ENCODE results near the gene MATN1. TPM values are rescaled to one million over a fixed set of nuclear protein-coding genes. Genes with fewer than 3 reads are reported as not detected.

The MATN1 gene
- polyA plus RNA-seq, 1 donor (not counting 4 experiments of a cell fraction or from before 2014, with no cell fraction given) = 0.05 TPM

DNA sequence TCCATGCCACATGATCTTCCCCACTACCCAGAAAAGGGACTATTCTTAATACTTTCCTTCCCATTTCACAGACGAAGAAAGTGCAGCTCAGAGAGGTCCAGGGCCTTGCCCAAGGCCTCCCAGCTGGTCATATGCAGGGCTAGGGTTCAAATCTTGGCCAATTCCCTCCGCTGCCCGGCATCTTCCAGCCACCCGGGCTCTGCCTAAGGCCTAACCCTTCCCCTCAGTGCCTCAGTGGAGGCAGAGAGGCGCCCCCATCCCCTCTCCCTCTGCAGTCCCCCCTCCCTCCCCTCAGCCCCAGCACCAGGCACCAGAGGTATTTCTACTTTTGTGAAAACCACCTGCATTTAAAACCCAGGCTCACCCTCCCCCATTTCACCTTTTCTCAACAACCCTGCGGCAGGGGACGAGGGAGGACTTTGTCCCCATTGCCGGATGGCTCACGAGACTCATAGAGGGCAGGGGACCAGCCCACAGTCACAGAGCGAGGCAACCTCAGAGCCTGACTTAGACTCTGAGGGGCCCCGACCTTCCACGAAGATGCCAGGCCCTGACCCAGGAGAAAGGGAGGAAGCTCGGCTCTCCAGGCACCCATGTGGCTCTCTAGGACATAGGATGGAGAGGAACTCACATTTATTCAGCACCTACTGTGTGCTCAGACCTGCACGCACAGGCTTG, 21.9 kb upstream of the MATN1 start:
- no peak for DNase-seq (ENCODE audit: low read depth, low spot score)
- Histone ChIP-seq H3K9me3 (ENCODE audit: control insufficient read depth, low read depth, low read length) (no peaks in the 10 kb centered on the region), H3K9me1 (ENCODE audit: control insufficient read depth, extremely low read depth, insufficient read depth, low read length) (no peaks in the 10 kb centered on the region), H3K36me3 (ENCODE audit: control insufficient read depth in 2 of 2, extremely low read depth in 1 of 2, insufficient read depth in 2 of 2, low read length in 2 of 2) (no peaks in the 10 kb centered on the region), H2AFZ (ENCODE audit: control insufficient read depth, low read length) (no peak overlapping the region), H3K27ac (ENCODE audit: control insufficient read depth, insufficient read depth, low read length) (no peak overlapping the region), H3K4me1 (ENCODE audit: control insufficient read depth, extremely low read depth, insufficient read depth, low read length) (peaks cover 39% of the 10 kb centered on the region), H3K4me3 (ENCODE audit: control insufficient read depth in 2 of 3, extremely low read depth in 1 of 3, insufficient read depth in 2 of 3, low read depth in 1 of 3, low read length in 3 of 3) (no peak overlapping the region), H3K4me2 (ENCODE audit: control insufficient read depth, extremely low read depth, insufficient read depth, low read depth, low read length) (no peak overlapping the region), H4K20me1 (ENCODE audit: control insufficient read depth, extremely low read depth, insufficient read depth, low read length) (no peaks in the 10 kb centered on the region), H3K27me3 (ENCODE audit: control insufficient read depth, extremely low read depth, insufficient read depth, low read length) (no peaks in the 10 kb centered on the region), H3K9ac (ENCODE audit: control insufficient read depth, extremely low read depth, insufficient read depth, low read length) (no peak overlapping the region), H3K79me2 (ENCODE audit: control insufficient read depth, insufficient read depth, low read length) (no peaks in the 10 kb centered on the region)
- no peak for FAIRE-seq
- dilution Hi-C loops (cut with MboI; ENCODE audit: extremely low pct_ligation_motif_present, low sequenced_read_pairs) = no loop called here
- TF ChIP-seq EZH2 (IDR thresholded peaks at IDR 0.05; ENCODE audit: low read length) = no peak
- TF ChIP-seq, protein P1, sequence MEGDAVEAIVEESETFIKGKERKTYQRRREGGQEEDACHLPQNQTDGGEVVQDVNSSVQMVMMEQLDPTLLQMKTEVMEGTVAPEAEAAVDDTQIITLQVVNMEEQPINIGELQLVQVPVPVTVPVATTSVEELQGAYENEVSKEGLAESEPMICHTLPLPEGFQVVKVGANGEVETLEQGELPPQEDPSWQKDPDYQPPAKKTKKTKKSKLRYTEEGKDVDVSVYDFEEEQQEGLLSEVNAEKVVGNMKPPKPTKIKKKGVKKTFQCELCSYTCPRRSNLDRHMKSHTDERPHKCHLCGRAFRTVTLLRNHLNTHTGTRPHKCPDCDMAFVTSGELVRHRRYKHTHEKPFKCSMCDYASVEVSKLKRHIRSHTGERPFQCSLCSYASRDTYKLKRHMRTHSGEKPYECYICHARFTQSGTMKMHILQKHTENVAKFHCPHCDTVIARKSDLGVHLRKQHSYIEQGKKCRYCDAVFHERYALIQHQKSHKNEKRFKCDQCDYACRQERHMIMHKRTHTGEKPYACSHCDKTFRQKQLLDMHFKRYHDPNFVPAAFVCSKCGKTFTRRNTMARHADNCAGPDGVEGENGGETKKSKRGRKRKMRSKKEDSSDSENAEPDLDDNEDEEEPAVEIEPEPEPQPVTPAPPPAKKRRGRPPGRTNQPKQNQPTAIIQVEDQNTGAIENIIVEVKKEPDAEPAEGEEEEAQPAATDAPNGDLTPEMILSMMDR (optimal IDR thresholded peaks at IDR 0.05 in 1 of 3, IDR thresholded peaks at IDR 0.05 in 1 of 3, conservative IDR thresholded peaks at IDR 0.05 in 1 of 3; ENCODE audit: extremely low read depth in 1 of 3, insufficient read depth in 2 of 3, low read length in 3 of 3) = no peak

DNA sequence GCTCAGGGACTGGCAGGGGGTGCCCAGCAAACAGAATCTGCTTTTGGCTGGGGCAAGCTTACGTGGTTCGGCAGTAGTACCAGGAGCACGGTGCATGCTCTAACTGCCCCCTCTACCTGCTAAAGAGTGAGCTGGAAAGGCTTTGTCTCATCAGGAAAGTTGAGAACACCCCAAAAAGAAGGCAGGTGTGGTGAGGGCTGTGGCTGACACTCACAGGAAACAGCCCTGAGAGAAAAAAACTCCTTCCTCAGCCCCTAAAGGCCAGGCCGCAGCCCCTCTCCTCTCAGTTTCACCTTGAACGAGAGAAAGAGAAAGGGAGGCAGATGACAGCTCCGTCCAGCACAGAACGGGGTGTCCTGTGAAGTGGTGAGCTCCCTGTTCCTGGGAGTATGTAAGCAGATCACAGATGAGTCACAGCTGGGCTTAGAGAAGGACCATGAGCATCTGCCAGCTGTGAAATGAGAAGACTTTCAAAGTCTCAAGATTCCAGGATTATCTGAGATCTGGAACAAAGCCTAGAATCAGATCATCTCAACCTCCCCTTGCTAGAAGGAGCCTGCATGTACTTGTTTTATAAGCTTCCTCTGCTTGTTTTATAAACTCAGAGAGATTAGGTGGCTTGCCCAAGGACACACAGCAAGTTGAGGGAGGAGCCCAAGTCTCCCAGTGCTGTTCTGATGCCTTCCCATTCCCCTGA, 20.8 kb upstream of the MATN1 start:
- Histone ChIP-seq H3K4me1 (ENCODE audit: control insufficient read depth, extremely low read depth, insufficient read depth, low read length) (peaks cover 39% of the 10 kb centered on the region), H3K4me3 (ENCODE audit: control insufficient read depth in 2 of 3, extremely low read depth in 1 of 3, insufficient read depth in 2 of 3, low read depth in 1 of 3, low read length in 3 of 3) (no peak overlapping the region), H3K9ac (ENCODE audit: control insufficient read depth, extremely low read depth, insufficient read depth, low read length) (no peak overlapping the region), H3K27ac (ENCODE audit: control insufficient read depth, insufficient read depth, low read length) (no peak overlapping the region), H2AFZ (ENCODE audit: control insufficient read depth, low read length) (no peak overlapping the region), H3K79me2 (ENCODE audit: control insufficient read depth, insufficient read depth, low read length) (no peaks in the 10 kb centered on the region), H3K27me3 (ENCODE audit: control insufficient read depth, extremely low read depth, insufficient read depth, low read length) (no peaks in the 10 kb centered on the region), H3K4me2 (ENCODE audit: control insufficient read depth, extremely low read depth, insufficient read depth, low read depth, low read length) (no peak overlapping the region), H4K20me1 (ENCODE audit: control insufficient read depth, extremely low read depth, insufficient read depth, low read length) (no peaks in the 10 kb centered on the region), H3K9me3 (ENCODE audit: control insufficient read depth, low read depth, low read length) (no peaks in the 10 kb centered on the region), H3K9me1 (ENCODE audit: control insufficient read depth, extremely low read depth, insufficient read depth, low read length) (no peaks in the 10 kb centered on the region), H3K36me3 (ENCODE audit: control insufficient read depth in 2 of 2, extremely low read depth in 1 of 2, insufficient read depth in 2 of 2, low read length in 2 of 2) (no peaks in the 10 kb centered on the region)
- TF ChIP-seq, protein P1 (optimal IDR thresholded peaks at IDR 0.05 in 1 of 3, IDR thresholded peaks at IDR 0.05 in 1 of 3, conservative IDR thresholded peaks at IDR 0.05 in 1 of 3; ENCODE audit: extremely low read depth in 1 of 3, insufficient read depth in 2 of 3, low read length in 3 of 3) = no peak
- TF ChIP-seq EZH2 (IDR thresholded peaks at IDR 0.05; ENCODE audit: low read length) = no peak
- dilution Hi-C loops (cut with MboI; ENCODE audit: extremely low pct_ligation_motif_present, low sequenced_read_pairs) = no loop called here
- DNase-seq (ENCODE audit: low read depth, low spot score) = no peak
- peak; percentile 80 for FAIRE-seq

Measured in keratinocyte (primary cell).